NCI-H1436 (cell line): ENCODE results near the gene CRB2.

Source experiments
- DNase-seq: peaks from one replicate; lab custom pipeline; 2025; lab: John Stamatoyannopoulos, UW

Gene CRB2

GRCh38 chr9:123422635-123423310, 66.8 kb downstream of the CRB2 start:
- DNase-seq: no peak

DNA sequence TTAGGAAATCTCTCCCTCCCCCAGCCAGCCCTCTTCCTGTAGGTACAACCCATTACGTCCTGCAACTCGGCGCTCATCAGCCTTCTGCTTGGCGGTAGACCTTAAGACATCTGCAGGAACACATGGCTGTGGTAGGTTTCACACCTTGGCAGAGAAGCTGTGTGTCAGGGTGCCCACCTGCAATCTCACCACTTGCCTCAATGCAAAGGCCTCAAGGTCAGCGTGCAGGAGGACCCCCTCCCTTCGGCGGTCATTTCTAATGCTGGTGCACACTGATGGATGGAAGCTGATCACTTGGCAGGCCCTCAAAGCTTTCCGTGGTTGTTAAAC, 67.3 kb downstream of the CRB2 start:
- DNase-seq: no peak

DNA sequence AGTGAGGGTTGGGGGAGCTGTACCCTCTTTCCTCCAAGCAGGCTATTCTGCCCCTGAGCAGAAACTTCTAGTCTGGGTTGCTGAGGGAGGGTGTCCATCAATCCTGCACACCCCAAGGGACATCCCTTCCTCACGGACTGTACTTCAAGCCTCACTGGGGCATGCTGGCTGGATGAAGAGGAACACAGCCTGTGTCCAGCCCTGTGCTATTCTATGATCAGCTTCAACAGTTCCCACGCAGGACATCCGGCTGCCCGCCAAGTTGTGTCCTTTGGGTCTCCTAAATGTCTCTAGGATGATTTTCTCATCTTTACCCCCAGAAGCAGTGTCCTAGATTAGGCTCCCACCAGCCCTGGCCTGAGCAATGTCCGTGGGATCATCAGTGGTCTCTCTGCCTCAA, 68.1 kb downstream of the CRB2 start:
- DNase-seq: no peak

GRCh38 chr9:123424552-123425225, 68.7 kb downstream of the CRB2 start:
- DNase-seq: no peak

DNA sequence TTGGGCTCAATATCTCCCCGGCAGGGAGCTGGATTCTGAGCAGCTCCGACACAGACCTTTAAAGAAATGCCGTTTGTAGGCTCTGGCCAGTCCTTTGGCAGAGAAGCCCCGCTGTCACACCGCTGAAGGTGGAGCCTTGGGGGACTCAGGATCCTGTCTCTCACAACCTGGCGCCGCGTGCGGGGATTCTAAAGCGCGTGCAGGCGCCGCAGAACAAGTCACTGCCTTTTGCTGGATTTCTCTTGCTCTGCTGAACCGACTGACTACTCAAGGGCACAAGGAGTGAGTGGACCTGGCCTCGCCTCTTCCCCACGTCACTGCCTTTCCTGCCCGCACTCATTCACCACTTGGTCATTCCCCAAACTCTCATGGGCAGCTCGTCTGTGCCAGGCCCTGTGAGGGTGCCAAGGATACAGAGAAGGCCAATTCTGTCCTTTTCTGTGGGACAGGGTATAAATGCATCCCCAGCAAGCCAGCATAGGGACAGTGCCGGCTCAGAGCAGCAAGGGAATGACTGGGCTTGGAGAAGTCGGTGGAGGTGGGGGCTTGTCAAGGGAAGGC, 69.3 kb downstream of the CRB2 start:
- DNase-seq: no peak

- no peak for DNase-seq
Measured at GRCh38 chr9:123425836-123426365, 69.9 kb downstream of the CRB2 start.

DNA sequence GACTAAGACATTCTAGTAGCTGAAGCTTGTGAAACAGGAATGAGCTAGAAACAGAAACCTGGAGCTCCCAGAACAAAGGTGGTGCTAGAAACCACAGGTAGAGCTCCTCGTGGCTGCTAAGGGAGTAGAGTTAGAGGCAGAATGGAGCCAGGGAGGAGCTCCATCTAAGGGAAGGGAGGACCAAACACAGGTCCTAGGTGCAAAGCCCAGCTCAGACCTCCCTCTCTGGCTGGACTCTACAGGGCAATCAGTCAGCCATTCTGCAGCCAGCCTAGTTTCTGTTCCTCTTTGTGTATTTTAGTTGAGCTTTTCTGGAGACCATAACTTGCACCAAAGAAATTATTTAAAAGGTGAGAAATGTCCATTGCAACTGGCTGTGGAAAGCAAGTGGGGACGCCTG, 70.4 kb downstream of the CRB2 start:
- no peak for DNase-seq
